ENCODE data around the gene TPCN2.

DNA sequence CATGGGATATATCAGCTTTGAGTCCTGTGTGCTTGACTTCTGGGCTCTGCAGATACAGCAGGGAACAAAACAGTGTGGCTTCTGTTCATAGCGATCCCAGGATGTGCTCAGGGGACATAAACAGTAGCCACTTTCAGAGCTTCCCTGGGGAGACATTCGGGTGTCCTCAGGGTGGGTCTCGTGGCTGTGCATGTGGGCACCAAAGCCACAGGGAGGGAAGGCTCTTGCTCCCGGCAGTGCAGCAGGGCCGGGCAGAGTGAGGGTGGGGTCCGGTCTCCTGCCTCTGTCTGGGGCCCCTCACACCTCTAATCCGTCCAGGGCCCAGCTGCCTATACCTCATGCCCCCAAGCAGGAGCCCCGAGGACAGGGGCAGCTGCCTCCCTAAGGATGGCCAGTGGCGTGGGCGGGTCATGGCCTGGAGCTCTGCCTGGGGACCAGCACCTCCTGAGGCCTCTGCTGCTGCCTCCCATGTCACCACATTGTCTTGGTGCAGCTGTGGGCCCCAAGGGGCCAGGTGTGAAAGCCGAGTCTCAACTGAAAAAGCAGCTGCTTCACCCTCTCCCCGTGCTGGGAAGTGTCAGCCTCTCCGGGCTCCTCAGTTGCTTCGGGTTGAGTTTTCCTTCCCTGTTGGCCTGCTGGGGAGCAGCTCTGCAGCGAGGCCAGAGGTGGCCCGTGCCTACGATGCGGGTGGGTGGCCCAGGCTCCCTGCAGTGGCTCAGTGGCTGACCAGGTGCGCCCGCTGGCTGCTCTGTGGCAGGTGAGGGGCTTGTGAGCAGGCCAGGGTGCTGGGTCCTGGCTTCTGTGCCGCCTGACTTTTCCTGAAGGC lies 3.8 kb downstream of the TPCN2 start:
- TF ChIP-seq, protein P1, sequence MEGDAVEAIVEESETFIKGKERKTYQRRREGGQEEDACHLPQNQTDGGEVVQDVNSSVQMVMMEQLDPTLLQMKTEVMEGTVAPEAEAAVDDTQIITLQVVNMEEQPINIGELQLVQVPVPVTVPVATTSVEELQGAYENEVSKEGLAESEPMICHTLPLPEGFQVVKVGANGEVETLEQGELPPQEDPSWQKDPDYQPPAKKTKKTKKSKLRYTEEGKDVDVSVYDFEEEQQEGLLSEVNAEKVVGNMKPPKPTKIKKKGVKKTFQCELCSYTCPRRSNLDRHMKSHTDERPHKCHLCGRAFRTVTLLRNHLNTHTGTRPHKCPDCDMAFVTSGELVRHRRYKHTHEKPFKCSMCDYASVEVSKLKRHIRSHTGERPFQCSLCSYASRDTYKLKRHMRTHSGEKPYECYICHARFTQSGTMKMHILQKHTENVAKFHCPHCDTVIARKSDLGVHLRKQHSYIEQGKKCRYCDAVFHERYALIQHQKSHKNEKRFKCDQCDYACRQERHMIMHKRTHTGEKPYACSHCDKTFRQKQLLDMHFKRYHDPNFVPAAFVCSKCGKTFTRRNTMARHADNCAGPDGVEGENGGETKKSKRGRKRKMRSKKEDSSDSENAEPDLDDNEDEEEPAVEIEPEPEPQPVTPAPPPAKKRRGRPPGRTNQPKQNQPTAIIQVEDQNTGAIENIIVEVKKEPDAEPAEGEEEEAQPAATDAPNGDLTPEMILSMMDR (IDR thresholded peaks at IDR 0.05): no peak
- no peak for TF ChIP-seq POLR2A (IDR thresholded peaks at IDR 0.05)
